Measurements from ENCODE around the gene ORAI1. TPM values are rescaled to one million over a fixed set of nuclear protein-coding genes. Genes with fewer than 3 reads are reported as not detected.
A peak's percentile ranks its signal among the peaks of the same experiment; 100 is the strongest.
"Not testable (repeated sequence)": the region's sequence is repeated elsewhere in the genome, so short reads cannot be mapped to it uniquely, and the experiment has no call there.

ORAI1 gene
- 17.5 TPM for polyA plus RNA-seq (2013, experiment 1 of 2; ENCODE audit: insufficient read length)
- 17.3 TPM for polyA plus RNA-seq (2013, experiment 2 of 2; ENCODE audit: insufficient read length)

DNA sequence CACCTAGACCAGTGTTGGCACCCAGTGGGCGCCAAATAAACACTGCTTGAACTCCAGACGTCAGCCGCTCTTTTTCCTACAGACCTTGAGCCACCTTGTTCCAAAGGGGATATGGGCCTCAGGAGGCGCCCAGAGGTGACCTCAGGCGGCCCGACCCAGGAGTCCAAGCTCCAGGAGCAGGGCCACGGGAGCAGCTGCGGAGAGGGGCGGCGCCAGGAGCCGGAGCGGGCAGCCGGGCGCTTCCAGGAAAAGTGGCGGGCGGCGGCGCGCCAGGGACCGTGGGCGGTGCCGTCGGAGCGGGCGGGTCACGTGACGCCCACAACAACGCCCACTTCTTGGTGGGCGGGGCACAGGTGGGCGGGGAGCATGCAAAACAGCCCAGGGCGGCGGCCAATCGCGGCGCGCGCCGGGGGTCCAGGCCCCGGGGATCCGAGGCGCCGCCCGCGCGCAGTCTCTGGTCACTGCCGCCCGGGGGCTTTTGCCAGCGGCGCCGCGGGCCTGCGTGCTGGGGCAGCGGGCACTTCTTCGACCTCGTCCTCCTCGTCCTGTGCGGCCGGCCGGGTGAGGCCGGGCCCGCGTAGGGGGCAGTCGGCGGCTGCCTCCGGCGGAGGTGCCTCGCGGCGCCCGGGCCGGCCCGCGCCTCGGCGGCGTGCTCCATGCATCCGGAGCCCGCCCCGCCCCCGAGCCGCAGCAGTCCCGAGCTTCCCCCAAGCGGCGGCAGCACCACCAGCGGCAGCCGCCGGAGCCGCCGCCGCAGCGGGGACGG lies at the start of gene ORAI1:
TSS of gene ORAI1 (plus strand) at position 444 of the 766 bp plus-strand sequence.
- peak; percentile 96 for DNase-seq

DNA sequence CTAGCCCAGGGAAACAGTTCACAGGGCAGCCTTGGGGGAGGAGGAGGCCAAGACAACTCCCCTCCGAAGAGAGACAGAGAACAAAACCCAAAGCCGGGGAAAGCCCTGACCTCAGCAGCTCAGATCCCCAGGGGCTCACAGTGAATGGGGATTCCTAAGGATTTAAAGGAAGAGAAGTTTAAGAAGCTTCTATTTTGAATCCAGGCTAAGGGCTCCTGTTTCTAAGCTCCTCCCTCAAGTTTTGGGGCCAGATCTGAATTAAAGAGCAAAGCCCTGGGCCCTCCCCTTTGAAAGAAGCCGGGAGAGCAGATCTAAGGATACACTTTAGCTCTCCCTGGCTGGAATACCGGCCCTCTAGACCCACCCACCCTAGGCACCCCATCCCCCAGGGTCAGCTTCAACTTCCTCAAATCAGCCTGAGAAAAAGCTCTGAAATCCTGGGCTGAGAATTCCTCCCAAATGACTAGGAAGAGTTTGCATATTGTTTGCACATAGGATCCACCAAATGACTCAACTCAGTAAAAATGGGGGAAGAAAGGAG lies 49.4 kb upstream of the ORAI1 start:
- DNase-seq, result peak; percentile 98

DNA sequence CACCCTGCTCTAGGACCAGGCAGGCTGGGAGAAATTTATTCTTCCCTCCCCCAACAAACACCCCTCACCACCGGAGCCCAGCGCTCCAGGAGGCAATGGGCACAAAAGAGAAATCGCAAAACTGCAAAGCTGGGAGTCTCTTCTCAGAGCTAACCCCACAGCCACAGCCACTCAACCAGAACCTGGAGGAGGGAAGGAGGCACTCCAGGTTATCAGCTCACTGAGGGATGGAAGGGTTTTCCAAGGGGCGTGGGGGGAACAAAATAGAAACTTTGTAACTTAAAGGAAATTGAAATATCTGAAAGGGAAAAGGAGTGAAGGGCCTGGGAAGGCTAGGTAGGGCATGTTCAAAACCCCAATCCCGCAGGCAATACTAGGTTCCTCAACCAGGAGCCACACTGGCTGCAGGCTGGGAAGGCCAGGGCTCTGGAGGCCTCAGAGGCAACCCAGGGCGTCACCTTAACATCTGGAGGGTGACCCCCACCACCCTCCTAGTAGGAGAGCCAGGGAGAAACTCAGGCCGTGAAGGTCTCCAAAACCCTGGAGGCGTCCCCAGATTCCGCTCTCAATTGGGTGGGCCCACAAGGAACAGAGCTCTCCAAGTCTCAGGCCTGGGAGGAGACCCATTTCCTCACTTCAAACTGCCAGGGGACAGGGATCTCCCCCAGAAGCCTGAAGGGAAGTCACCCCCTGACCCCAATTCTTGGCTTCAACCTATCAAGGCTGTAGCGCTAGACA lies 48.7 kb upstream of the ORAI1 start:
- DNase-seq, result no peak

DNA sequence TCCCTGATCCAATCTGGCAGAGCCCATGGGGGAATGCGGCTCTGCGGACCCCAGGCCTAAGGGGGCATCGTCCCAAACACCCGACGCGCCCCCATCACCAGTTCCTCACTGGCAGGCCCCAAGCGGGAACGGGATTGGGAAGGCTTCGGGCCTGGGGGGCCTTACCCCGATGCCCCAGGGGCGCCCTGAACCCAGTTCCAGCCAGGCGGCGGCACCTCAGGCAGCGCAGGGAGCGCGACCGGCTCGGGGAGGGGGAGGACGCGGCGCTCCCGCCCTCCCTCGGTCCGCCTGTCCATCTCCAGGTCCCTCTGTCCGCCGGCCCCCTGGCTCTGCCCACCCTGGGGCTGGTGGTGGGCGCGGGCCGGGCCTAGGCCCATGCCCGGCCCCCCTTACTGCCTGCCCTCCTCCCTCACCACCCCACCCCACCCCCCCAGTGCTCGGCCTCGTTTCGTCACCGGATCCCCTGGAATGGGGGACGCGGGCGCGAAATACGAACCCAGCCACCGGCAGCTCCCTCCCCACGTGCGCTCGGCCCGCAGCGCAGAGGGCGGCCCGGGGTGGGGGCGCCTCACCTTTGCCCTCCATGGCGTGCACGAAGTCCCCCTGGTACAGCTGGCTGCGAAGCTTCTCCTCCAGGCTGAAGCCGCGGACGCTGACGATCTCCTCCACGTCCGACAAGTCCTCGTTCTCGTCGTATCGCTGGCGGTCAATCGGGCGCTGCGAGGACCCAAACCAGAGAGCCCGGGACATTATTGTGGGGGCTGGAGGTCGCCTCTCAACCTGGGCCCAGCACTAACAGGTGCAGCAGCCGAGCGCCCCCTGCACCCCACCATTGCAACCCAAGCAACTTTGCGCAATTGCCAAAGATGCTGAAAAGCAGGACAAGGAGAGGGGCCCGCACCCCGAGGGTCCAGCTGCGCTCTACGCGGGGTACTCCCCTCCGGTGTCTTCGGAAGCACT lies 47.8 kb upstream of the ORAI1 start:
- peak; percentile 52 for DNase-seq

DNA sequence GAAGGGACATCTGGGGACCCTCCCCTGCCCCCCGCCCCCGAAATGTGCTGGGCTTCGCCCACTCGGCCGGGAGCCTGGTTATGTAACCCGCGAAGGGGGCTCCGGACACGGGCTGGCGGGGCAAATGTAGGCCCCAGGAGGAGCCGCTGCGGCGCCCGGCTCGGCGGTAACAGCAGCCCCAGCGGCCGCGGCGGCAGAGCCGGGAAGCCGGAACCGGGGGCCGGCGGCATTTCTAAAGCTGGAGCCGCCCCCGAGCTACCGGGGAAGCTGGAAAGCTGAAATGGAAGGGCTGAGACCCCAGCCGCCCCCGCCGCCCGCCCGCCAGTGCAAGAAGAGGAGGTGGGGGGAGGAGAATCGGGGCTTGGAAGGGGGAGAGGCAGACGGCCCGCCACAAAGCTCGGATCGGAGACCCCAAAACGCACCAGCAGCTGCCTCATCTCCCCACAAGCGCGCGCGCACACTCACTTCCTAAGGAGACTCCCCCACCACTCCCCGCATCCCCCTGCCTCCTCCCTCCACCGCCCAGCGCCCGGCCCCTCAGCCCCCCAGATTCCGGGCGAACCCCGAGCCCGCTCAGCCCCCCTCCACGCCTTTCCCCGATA lies 47.0 kb upstream of the ORAI1 start:
- no peak for DNase-seq

DNA sequence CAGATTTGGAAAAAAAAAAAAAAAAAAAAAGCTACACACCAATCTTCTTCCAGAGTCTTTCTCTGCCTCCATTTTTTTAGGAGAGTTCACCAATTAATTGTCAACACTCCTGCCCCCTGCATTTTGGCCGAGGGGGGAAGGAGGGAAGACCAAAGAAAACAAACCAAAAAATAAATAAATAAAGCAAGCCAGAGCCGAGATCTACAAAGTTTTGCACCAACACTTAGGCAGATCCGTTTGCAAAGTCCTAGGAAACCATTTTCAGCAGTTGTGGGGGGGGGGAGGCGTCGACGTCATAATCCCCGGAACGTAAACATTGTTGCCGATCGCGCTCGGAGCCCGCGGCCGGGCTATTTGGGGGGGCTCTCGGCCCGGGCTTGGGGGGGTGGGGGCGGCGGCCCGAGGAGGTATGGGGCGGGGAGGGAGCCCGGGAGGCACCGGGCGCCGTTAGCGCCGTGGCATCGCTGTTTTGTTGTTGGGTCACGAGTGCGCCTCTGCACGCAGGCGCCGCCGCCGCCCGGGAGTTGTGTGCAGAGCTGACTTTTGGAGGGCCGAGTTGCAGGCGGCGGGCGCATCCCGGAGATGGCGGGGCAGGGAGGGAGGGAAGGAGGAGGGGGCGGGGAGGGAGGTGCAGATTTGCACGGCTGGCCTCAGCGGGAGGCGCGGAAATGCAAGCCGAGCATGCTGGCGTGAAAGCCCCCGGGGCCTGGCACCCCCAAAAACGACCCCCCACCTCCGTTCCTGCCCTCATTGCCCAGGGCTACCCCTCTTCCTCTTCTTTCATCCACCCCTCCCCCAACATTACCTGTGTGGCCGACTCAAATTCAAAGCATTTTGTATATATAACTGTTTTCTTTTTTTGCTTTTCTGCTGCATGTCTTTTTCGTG lies 46.1 kb upstream of the ORAI1 start:
- DNase-seq, result peak; percentile 71

DNA sequence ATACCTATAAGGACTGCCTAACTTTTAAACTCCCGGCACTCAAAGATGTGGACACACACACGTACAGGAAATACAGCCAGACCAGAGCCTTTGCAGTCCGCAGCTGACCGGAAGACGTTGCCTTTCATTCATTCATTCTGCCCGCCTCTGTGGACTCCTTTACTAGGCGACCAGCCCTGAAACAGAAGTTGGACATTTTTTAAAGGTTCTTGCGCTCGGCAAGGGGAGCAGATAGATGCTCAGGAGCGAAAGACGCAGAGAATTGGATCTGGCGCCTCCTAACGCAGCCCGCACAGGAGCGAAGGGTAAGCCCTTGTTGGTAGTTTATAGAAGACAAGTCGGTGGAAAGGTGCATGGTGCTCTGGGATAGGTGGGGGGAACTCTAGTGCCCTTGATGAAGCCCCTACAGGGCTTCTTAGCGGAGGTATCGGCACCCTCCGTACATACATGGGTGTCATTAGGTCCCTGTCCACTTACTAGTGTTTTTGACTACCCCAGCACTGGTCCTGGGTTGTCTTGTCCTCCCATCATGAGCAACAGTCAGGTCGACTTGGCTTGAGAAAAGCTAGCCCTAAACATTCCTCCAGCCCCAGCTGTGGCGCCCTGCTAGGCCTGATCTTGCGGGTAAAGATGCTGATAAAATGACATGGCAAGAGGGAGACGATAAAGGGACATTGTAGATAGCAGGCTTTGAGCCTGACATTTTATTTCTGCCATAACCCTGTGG lies 45.2 kb upstream of the ORAI1 start, which contains the start of gene KDM2B:
TSS of gene KDM2B (minus strand) at position 65 of the 727 bp plus-strand sequence. CDS start 112 bp downstream, outside the sequence.
- no peak for DNase-seq

DNA sequence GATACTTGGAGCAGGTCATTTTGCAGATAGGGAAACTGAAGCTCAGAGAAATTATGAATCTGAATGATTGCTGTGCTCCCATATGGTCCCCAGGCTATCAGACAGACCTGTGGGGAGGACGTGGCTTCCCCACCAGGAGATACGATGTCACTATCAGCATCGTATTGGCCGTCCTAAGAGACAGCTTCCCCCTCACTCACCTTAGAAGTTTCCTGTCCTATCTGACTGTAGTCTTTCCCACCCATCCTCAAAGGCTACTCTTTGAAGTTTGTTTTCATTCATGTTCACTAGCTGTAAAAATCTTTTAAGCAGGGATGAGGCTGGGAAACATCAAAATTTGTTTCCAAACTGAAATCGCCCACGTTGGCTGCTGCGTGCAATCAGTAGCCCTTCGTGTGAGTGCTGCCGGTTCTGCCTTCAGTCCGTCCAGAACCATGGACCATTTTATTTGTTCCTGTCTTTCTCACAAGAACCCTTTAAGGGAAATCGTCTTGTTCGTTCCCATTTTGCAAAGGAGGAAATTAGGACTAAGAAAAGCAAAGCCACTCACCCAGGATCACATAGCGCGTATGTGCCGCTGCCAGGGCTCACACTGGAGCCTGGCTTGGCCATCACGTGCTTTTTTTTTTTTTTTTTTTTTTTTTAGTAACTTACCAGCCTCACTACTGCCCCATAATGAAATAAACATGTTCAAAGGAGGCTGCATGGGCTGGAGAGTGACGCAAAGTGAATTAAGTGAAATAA lies 44.5 kb upstream of the ORAI1 start:
- DNase-seq, result peak; percentile 49

DNA sequence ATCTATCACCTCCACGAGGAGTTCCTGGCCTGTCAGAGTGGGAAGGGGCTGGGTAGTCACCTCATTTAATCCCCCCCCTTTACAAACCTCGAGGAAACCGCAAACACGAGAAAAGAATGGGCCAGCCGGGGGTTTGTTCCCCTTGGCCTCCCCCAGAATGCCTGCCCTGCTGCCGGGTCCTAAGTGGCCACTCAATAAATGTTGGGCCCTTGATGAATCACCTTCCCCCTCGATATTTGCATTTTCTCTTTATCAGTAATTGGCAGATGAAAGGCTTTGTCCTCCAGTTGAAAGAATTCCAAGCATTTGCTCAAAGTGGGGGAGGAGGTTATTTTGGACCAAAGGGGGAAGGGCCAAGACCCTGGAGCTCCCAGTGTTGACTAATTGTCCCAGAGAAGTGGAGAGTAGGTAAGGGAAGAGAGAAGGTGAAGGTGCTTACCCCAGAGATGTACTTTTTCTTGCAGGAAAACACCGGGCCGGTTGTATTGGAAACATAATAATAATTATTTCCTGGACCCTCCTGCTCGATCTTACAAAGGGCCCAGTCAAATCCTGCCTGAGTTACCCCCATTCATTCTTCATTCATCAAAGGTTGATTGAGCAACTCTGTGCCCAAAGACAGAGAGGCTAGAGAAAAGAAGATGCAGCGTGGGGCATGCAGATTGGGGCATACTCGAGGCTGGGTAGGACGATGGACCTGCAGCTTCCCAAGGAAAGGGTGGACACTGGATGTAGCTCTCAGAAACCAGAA lies 43.6 kb upstream of the ORAI1 start:
- peak; percentile 53 for DNase-seq

DNA sequence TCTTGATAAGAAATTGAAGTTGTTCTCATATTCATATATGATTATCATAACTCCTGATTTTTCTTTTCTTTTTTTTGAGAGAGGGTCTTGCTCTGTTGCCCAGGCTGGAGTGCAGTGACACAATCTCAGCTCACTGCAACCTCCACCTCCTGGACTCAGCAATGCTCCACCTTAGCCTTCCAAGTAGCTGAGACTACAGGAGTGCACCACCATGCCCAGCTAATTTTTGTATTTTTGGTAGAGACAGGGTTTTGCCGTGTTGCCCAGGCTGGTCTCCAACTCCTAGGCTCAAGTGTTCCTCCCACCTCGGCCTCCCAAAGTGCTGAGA lies 43.0 kb upstream of the ORAI1 start:
- DNase-seq, result not testable (repeated sequence)

DNA sequence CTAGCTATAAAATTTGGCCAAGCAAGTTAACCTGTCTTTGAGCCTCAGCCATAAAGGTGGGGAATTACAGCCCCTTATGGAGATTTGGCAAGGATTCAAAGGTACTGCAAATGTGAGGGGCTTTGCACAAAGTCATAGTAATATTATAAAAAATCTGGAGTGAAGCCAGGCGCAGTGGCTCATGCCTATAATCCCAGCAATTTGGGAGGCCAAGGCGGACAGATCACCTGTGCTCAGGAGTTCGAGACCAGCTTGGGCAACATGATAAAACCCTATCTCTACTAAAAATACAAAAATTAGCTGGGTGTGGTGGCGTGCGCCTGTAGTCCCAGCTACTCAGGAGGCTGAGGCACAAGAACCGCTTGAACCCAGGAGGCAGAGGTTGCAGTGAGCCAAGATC lies 41.4 kb upstream of the ORAI1 start:
- not testable (repeated sequence) for DNase-seq

DNA sequence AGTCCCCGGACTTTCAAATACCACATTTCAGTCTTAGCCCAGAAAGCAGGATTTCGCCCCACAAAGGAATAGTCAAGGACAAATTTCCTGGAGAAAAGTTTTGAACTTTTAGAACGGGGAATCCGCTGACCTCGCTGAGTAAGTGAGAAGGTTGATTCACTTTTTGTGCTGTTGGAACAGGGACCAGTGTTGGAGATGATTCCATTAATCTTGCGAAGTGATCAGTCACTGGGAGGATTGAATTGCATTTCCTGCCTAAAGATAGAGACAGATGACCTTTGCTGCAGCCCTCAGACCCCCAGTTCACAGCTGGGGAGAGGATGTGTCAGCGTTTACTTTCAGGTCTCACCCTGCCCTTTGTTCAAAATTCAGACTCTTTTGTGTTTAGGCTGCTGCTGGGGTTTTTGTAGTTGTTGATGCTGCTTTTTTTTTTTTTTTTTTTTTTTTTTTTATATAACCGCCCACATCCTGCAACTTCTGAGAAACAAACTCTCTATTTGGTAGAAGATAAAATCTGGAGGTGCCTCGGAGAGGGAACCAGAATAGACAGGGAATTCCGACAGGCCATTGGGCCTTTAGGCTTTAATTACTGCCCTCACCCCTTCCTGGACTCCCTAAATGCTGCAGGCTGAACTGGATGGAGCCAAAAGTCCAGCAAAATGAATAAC lies 35.7 kb upstream of the ORAI1 start:
- peak; percentile 58 for DNase-seq

DNA sequence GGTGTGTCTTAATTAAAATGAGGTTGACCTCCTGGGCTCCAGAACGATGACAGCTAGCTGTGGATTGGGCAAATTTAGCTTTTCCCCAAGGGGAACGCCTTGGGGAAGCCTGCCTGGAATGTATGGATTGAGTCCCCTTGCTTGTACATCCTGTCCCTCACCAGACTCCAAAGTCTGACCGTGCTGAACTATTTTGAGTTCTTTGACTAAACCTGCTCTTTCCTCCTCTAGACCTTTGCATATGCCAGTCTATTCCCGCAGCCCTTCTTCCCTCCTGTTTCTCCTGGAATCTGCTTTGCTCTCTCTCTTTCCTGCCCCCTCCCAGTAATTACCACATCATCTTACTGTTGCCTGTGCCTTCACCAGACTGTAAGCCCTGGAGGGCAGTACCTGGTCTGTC lies 34.0 kb upstream of the ORAI1 start:
- no peak for DNase-seq

DNA sequence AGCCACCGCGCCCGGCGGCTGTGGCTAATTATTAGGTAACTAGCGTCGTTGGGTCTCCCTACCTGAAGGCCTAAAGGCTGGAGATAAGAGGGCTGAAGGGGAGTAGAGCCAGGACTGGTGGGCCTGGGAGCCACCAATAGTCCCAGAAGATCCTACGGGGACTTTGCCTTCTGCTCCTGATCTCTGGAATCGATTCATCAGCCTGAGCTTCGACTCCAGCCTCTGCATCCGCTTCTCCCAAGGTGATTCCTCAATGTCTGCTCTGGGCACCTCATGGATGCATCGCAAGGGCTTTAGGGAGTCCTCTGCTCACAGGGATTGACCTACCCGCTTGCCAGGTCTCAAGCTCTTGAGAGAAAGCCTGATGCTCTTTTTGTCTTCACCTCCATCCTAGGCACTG lies 30.8 kb upstream of the ORAI1 start:
- DNase-seq, result no peak

DNA sequence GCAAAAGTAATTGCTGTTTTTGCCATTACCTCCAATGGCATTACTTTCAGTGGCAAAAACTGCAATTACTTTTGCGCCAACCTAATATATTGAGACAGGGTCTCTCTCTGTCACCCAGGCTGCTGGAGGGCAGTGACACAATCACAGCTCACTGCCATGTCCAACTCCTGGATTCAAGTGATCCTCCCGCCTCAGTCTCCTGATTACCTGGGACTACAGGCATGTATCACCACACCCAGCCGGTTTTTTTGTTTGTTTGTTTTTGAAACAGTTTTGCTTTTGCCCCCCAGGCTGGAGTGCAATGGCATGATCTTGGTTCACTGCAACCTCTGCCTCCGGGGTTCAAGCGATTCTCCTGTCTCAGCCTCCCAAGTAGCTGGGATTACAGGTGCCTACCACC lies 29.8 kb upstream of the ORAI1 start:
- no peak for DNase-seq

DNA sequence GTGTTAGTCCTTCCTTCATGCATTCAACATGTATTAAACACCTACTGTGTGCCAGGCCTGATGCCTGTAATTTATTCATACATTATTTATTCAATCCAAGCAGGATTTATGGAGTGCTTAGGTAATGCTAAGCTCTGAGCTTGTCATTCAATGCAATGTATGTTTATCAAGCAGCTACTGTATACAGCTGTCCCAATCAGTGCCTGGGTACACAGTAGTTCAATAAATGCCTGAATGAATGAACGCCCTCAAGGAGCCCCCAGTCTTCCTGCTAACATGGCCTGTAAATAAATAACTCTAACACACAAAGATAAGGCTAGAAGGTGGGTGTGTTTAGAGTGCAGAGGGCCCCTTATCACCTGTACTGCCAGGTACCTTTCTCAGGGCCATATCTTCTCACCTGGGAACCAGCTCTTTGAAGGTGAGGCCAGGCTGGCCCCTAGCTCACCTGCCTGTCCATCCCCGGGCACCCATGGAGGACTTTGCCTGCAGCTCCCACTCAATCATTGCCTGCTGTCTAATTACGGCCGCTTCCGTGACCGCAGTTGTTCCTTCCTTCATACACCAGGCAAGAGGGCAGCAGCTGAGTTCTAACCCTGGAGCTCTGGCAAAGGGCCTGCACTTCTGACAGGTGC lies 25.5 kb upstream of the ORAI1 start:
- DNase-seq, result no peak

DNA sequence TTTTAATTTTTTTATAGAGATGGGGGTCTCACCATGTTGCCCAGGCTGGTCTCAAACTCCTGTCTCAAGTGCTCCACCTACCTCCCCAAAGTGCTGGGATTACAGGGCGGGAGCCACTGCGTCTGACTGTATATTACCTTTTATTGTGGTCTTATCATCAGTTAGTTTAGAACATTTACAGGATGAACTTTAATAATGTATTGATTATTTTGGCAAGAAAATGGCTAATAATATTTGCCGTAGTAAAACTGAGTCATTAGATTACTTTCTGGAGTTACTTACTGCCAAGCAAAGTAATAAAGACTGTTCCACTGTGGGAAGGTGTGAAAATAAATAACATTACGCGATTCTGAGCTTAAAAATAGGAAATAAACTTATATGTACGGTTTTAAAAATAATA lies 23.6 kb upstream of the ORAI1 start:
- DNase-seq, result no peak

DNA sequence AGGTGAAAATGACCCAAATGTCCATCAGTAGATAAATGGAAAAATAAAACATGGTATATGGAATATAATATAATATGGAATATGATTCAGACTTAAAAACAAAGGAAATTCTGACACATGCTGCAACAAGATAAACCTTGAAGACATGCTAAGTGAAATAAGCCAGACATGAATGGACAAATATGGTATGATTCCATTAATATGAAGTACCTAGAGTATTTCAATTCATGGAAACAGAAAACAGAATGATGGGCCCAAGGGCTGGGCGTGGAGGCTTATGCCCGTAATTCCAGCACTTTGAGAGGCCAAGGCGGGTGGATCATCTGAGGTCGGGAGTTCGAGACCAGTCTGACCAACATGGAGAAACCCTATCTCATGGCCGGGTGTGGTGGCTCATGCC lies 22.7 kb upstream of the ORAI1 start:
- no peak for DNase-seq
